ENCODE measurements around the gene SEH1L.
"Not testable (repeated sequence)": the region's sequence is repeated elsewhere in the genome, so short reads cannot be mapped to it uniquely, and the experiment has no call there.

SEH1L gene

GRCh38 chr18:12947285-12948049, at the start of gene SEH1L:
Gene SEH1L, plus strand, starts transcription at chr18:12948011. Its CDS starts 111 bp downstream, at chr18:12948122.
- Mint-ChIP-seq H3K9me3 (no peaks in the 10 kb centered on the region), H3K4me1 (peaks cover 19% of the 10 kb centered on the region), H3K27ac (ENCODE audit: low read depth) (peak within 1 kb of the TSS; percentile 96), H3K36me3 (ENCODE audit: insufficient read depth) (peaks cover 19% of the 10 kb centered on the region), H3K27me3 (no peaks in the 10 kb centered on the region), H3K4me3 (peak within 1 kb of the TSS; percentile 87)
- DNase-seq (ENCODE audit: low spot score in 2 of 2) (peak; percentile 94 to 96), ATAC-seq (replicated peaks; ENCODE audit: extremely low read depth, poor library complexity, severe bottlenecking) (peak; percentile 83)

- not testable (repeated sequence) for H3K4me3 Mint-ChIP-seq; H3K27me3 Mint-ChIP-seq; ATAC-seq (replicated peaks; ENCODE audit: extremely low read depth, poor library complexity, severe bottlenecking); H3K36me3 Mint-ChIP-seq (ENCODE audit: insufficient read depth); H3K27ac Mint-ChIP-seq (ENCODE audit: low read depth); DNase-seq (ENCODE audit: low spot score in 2 of 2); H3K9me3 Mint-ChIP-seq
- peaks cover 14% of the 10 kb centered on the region for H3K4me1 Mint-ChIP-seq
Observed at GRCh38 chr18:12901208-12901607, 46.6 kb upstream of the SEH1L start.

- Mint-ChIP-seq H3K36me3 (ENCODE audit: insufficient read depth) (no peaks in the 10 kb centered on the region), H3K27me3 (no peaks in the 10 kb centered on the region), H3K4me1 (peaks cover 14% of the 10 kb centered on the region), H3K4me3 (peak overlapping the region; percentile 52), H3K9me3 (no peaks in the 10 kb centered on the region), H3K27ac (ENCODE audit: low read depth) (peak overlapping the region; percentile 72)
- ATAC-seq (replicated peaks; ENCODE audit: extremely low read depth, poor library complexity, severe bottlenecking) (peak; percentile 86), DNase-seq (ENCODE audit: low spot score in 2 of 2) (peak in 1 of 2 donors; percentile 19)
Observed at GRCh38 chr18:12904012-12904516, 43.7 kb upstream of the SEH1L start.

GRCh38 chr18:12906119-12906518, 41.7 kb upstream of the SEH1L start:
- no peaks in the 10 kb centered on the region for H3K27me3 Mint-ChIP-seq
- H3K27ac Mint-ChIP-seq (ENCODE audit: low read depth) = no peak overlapping the region
- H3K4me3 Mint-ChIP-seq = no peak overlapping the region
- H3K4me1 Mint-ChIP-seq = peaks cover 14% of the 10 kb centered on the region
- DNase-seq (ENCODE audit: low spot score in 2 of 2) (no peak), ATAC-seq (replicated peaks; ENCODE audit: extremely low read depth, poor library complexity, severe bottlenecking) (no peak)
- no peaks in the 10 kb centered on the region for H3K9me3 Mint-ChIP-seq
- H3K36me3 Mint-ChIP-seq (ENCODE audit: insufficient read depth) = no peaks in the 10 kb centered on the region

- ATAC-seq (replicated peaks; ENCODE audit: extremely low read depth, poor library complexity, severe bottlenecking) (no peak), DNase-seq (ENCODE audit: low spot score in 2 of 2) (no peak)
- Mint-ChIP-seq H3K27ac (ENCODE audit: low read depth) (no peak overlapping the region), H3K9me3 (no peaks in the 10 kb centered on the region), H3K4me1 (peaks cover 14% of the 10 kb centered on the region), H3K36me3 (ENCODE audit: insufficient read depth) (no peaks in the 10 kb centered on the region), H3K27me3 (no peaks in the 10 kb centered on the region), H3K4me3 (no peak overlapping the region)
Observed at GRCh38 chr18:12906773-12907172, 41.0 kb upstream of the SEH1L start.

GRCh38 chr18:12907258-12907925, 40.4 kb upstream of the SEH1L start:
- H3K36me3 Mint-ChIP-seq (ENCODE audit: insufficient read depth) = no peaks in the 10 kb centered on the region
- DNase-seq (ENCODE audit: low spot score in 2 of 2) (no peak), ATAC-seq (replicated peaks; ENCODE audit: extremely low read depth, poor library complexity, severe bottlenecking) (no peak)
- H3K9me3 Mint-ChIP-seq = no peaks in the 10 kb centered on the region
- no peak overlapping the region for H3K4me3 Mint-ChIP-seq
- H3K4me1 Mint-ChIP-seq = peaks cover 13% of the 10 kb centered on the region
- no peaks in the 10 kb centered on the region for H3K27me3 Mint-ChIP-seq
- H3K27ac Mint-ChIP-seq (ENCODE audit: low read depth) = no peak overlapping the region

GRCh38 chr18:12908706-12909105, 39.1 kb upstream of the SEH1L start:
- ATAC-seq (replicated peaks; ENCODE audit: extremely low read depth, poor library complexity, severe bottlenecking) (no peak), DNase-seq (ENCODE audit: low spot score in 2 of 2) (no peak)
- H3K4me1 Mint-ChIP-seq = peaks cover 8% of the 10 kb centered on the region
- no peaks in the 10 kb centered on the region for H3K27me3 Mint-ChIP-seq
- H3K9me3 Mint-ChIP-seq = no peaks in the 10 kb centered on the region
- no peak overlapping the region for H3K4me3 Mint-ChIP-seq
- H3K36me3 Mint-ChIP-seq (ENCODE audit: insufficient read depth) = peaks cover 2% of the 10 kb centered on the region
- peak overlapping the region; percentile 69 for H3K27ac Mint-ChIP-seq (ENCODE audit: low read depth)

GRCh38 chr18:12911025-12911928, 36.5 kb upstream of the SEH1L start:
- H3K4me3 Mint-ChIP-seq = peak overlapping the region; percentile 49
- ATAC-seq (replicated peaks; ENCODE audit: extremely low read depth, poor library complexity, severe bottlenecking) = peak; percentile 94
- no peak overlapping the region for H3K27ac Mint-ChIP-seq (ENCODE audit: low read depth)
- peak in 1 of 2 donors; percentile 40 for DNase-seq (ENCODE audit: low spot score in 2 of 2)
- H3K27me3 Mint-ChIP-seq = no peaks in the 10 kb centered on the region
- no peaks in the 10 kb centered on the region for H3K9me3 Mint-ChIP-seq
- no peaks in the 10 kb centered on the region for H3K4me1 Mint-ChIP-seq
- peaks cover 2% of the 10 kb centered on the region for H3K36me3 Mint-ChIP-seq (ENCODE audit: insufficient read depth)

- ATAC-seq (replicated peaks; ENCODE audit: extremely low read depth, poor library complexity, severe bottlenecking) = no peak
- Mint-ChIP-seq H3K36me3 (ENCODE audit: insufficient read depth) (peaks cover 2% of the 10 kb centered on the region), H3K4me1 (no peaks in the 10 kb centered on the region), H3K9me3 (no peaks in the 10 kb centered on the region), H3K27ac (ENCODE audit: low read depth) (no peak overlapping the region), H3K4me3 (peak overlapping the region; percentile 37), H3K27me3 (no peaks in the 10 kb centered on the region)
- DNase-seq (ENCODE audit: low spot score in 2 of 2) = no peak
Observed at GRCh38 chr18:12911929-12912703, 35.7 kb upstream of the SEH1L start.

GRCh38 chr18:12921178-12921577, 26.6 kb upstream of the SEH1L start:
- Mint-ChIP-seq H3K27ac (ENCODE audit: low read depth) (peak overlapping the region; percentile 81), H3K4me3 (peak overlapping the region; percentile 53), H3K36me3 (ENCODE audit: insufficient read depth) (peaks cover 3% of the 10 kb centered on the region), H3K9me3 (no peaks in the 10 kb centered on the region), H3K4me1 (peaks cover 24% of the 10 kb centered on the region), H3K27me3 (no peaks in the 10 kb centered on the region)
- DNase-seq (ENCODE audit: low spot score in 2 of 2) (peak in 1 of 2 donors; percentile 70), ATAC-seq (replicated peaks; ENCODE audit: extremely low read depth, poor library complexity, severe bottlenecking) (peak; percentile 93)

- peaks cover 3% of the 10 kb centered on the region for H3K36me3 Mint-ChIP-seq (ENCODE audit: insufficient read depth)
- no peak overlapping the region for H3K4me3 Mint-ChIP-seq
- DNase-seq (ENCODE audit: low spot score in 2 of 2) (no peak), ATAC-seq (replicated peaks; ENCODE audit: extremely low read depth, poor library complexity, severe bottlenecking) (no peak)
- H3K27ac Mint-ChIP-seq (ENCODE audit: low read depth) = no peak overlapping the region
- no peaks in the 10 kb centered on the region for H3K9me3 Mint-ChIP-seq
- peaks cover 24% of the 10 kb centered on the region for H3K4me1 Mint-ChIP-seq
- no peaks in the 10 kb centered on the region for H3K27me3 Mint-ChIP-seq
Observed at GRCh38 chr18:12922266-12922665, 25.5 kb upstream of the SEH1L start.

- no peak overlapping the region for H3K4me3 Mint-ChIP-seq
- ATAC-seq (replicated peaks; ENCODE audit: extremely low read depth, poor library complexity, severe bottlenecking) (no peak), DNase-seq (ENCODE audit: low spot score in 2 of 2) (no peak)
- peaks cover 3% of the 10 kb centered on the region for H3K36me3 Mint-ChIP-seq (ENCODE audit: insufficient read depth)
- peaks cover 22% of the 10 kb centered on the region for H3K4me1 Mint-ChIP-seq
- no peaks in the 10 kb centered on the region for H3K27me3 Mint-ChIP-seq
- H3K9me3 Mint-ChIP-seq = no peaks in the 10 kb centered on the region
- no peak overlapping the region for H3K27ac Mint-ChIP-seq (ENCODE audit: low read depth)
Observed at GRCh38 chr18:12924616-12925015, 23.2 kb upstream of the SEH1L start.

Data from central memory CD8-positive, alpha-beta T cell (primary cell).